Measurements from ENCODE around the gene PARP4.
A peak's percentile ranks its signal among the peaks of the same experiment; 100 is the strongest.
"Not testable (repeated sequence)": the region's sequence is repeated elsewhere in the genome, so short reads cannot be mapped to it uniquely, and the experiment has no call there.

Gene PARP4

DNA sequence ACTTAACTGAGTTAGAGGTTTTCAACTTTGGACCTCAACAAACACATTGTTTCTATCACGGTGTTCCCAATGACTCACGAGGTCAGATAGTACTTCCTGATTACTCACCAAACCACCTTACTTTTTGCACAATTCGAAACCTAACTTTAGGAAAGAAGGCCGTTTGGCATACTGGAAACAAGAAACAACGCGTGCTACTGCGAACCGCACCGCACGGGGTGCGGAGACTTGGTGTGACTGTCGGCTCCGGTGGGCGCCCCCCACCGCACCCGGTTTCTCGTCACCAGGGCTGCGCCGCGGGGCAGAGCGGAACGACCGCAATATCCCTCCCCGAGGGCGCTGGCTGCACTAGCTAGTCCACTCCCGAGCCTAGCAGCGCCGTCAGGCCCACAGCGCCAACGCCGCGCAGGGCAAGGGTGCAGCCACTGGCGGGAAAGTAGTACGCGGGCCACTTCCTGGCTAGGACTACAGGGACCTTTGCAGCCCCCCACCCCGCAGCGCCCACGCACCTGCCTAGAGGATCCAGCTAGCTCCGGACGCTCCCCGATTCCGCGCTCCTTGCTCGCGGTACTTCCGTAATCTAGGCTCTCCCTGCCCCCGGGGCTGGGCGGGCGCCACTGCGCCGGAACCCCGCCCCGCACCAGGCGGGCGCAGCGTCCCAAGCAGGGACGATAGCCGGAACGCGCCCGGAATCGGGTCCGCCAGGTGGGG lies at the start of gene PARP4:
PARP4 (minus strand) TSS at position 582 of the 711 bp plus-strand sequence. CDS start 9,002 bp downstream, outside the sequence.
- peak; percentile 71 for DNase-seq

DNA sequence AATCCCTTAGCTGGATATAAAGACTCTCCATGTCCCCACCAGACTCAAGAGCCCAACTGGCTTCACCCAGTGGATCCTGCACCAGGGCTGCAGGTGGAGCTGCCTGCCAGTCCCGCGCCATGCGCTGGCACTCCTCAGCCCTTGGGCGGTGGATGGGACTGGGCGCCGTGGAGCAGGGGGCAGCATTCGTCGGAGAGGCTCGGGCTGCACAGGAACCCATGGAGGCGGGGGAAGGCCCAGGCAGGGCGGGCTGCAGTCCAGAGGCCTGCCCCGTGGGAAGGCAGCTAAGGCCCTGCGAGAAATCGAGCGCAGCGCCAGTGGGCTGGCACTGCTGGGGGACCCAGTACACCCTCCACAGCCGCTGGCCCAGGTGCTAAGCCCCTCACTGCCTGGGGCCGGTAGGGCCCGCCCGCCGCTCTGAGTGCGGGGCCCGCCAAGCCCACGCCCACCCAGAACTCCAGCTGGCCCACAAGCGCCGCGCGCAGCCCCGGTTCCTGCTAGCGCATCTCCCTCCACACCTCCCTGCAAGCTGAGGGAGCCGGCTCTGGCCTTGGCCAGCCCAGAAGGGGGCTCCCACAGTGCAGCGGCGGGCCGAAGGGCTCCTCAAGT lies 48.1 kb upstream of the PARP4 start:
- DNase-seq, result not testable (repeated sequence)

DNA sequence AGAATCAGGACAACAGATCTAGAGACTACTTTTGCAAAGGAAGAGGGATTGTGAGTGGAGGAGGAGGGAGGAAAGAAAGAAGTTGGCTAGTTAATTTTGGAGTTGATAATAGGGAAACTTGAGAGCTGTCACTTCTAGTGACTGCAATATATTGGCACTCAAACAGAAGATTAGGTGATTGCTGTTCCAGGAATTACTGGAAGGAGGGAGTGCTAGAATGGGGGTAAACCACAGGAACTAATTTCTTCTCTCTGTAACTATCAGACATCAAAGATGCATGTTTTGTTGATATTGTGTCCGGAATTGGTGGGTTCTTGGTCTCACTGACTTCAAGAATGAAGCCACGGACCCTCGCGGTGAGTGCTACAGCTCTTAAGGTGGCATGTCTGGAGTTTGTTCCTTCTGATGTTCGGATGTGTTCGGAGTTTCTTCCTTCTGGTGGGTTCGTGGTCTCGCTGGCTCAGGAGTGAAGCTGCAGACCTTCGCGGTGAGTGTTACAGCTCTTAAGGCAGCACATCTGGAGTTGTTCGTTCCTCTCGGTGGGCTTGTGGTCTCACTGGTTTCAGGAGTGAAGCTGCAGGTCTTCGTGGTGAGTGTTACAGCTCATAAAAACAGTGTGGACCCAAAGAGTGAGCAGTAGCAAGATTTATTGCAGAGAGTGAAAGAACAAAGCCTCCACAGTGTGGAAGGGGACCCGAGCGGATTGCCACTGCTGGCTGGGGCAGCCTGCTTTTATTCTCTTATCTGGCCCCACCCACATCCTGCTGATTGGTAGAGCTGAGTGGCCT lies 47.0 kb upstream of the PARP4 start:
- DNase-seq, result not testable (repeated sequence)

DNA sequence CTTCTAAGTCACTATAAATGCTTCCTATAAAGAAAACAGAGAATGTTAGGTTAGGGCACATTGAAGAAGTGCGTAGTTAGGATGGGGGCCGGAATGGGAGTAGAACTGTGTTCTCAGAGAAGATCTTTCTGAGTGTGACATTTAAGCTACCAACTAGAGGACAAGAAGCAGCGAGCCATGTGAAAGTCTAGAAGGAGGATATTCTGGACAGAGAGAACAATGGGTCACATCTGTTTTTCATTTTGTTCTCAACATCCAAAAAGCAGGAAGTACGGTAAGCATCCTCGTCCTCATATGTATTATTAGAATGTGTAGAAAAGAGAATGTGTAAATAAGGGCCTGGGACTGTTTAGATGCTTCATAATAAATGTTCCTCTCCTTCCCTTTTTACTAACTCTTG lies 44.5 kb upstream of the PARP4 start:
- no peak for DNase-seq

DNA sequence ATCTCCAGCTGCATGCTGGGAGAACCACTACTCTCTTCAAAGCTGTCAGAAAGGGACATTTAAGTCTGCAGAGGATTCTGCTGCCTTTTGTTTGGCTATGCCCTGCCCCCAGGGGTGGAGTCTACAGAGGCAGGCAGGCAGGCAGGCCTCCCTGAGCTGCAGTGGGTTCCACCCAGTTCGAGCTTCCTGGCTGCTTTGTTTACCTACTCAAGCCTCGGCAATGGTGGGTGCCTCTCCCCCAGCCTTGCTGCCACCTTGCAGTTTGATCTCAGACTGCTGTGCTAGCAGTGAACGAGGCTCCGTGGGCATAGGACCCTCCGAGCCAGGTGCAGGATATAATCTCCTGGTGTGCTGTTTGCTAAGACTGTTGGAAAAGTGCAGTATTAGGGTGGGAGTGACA lies 41.3 kb upstream of the PARP4 start:
- DNase-seq, result not testable (repeated sequence)

DNA sequence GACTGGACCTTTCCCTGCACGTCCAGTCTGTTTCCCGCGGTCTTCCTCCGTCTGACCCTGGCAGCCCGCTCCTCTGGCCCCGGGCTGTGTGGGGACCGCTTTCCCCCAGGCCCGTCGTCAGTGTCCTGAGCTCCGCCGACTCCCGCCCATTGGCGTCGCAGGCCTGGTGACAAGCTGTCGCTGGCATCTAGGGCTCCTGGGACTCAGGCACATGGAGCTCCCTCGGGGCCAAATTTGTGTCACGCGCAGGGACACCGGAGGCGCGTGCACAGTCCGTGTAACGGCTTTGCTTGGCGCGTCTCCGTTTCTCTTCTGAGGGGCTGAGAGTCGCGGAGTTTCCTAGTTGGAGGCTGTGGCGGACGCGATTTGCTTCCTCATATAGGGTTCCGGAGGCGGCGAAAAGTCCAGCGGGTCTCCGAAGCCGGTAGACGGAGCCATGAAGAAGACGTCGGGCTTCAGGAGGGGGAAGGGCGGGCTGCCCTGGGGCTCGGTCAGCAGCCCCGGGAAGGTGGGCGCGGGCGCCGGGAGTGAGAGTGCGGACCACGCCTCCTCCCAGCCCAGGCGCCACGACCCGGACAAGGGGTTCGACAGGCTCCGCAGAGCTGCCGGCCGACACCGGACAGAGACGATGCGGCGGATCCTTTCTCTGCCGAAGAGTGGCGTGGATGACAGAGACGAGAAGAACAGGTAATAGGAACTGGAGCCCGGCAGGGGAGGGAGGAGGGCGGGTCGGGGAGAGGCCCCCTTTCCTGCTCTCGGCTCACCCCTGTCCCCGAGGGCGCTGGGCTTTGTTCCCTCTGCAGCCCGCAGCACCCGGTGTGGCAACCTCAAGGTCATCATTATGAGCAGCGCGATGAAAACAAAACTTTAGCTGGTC lies 29.1 kb upstream of the PARP4 start:
- DNase-seq, result not testable (repeated sequence)

DNA sequence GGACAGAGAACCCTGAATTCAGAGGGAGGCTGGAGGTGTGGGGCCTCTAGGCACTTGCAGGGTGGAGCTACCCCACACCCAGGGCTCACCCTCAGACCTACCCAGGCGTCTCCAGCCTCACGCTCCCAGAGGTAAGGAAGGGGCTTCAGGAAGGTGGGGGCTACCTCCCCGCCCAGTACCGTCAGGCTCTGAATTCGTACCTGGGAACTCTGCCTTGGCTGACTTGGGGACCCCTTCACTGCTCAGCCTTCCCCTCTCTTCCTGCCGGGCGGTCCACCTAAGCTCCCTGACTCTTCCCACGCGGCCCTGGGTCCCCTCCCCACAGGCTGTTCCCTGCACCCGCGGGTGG lies 28.5 kb upstream of the PARP4 start:
- no peak for DNase-seq

DNA sequence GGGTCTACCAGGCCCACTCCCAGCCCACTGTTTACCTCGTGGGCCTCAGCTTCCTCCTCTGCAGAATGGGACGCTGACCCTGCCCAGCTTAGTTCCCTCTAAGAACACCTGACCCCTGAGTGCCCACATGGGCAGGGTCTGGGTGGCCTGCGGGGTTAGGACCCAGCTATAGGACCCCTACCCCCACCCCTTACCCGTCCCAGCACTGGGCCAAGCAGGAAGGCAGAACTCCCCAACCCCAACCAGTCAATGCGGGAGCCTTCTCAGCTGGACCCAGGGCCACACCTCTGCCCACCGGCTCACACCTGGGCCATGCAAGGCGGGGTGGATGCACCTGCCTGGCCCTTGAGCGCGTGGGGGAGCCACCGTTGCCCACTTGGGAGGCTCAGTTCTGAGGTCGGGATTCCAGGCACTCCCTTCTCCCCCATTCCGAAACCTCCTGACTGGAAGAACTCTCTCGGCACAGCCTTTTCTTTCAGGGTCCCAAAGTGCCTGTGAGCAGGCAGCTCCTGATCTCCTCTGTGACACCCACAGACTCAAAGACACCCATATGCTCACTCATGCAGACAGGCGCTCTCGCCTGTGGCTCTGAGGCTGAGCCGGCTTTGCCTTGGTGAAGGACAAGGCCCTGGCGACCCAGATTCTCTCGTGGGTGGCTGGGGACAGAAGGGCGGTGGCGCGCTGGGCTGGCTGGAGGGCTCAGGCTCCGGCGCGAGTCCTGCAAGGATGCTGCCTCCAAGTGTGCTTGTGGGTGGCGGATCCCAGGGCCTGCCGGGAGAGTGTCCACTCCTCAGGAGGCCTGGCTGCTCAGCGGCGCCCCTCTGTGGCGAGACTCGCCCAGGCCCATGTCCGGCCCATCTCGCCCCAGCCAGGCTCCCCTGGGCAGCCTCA lies 27.9 kb upstream of the PARP4 start:
- no peak for DNase-seq

DNA sequence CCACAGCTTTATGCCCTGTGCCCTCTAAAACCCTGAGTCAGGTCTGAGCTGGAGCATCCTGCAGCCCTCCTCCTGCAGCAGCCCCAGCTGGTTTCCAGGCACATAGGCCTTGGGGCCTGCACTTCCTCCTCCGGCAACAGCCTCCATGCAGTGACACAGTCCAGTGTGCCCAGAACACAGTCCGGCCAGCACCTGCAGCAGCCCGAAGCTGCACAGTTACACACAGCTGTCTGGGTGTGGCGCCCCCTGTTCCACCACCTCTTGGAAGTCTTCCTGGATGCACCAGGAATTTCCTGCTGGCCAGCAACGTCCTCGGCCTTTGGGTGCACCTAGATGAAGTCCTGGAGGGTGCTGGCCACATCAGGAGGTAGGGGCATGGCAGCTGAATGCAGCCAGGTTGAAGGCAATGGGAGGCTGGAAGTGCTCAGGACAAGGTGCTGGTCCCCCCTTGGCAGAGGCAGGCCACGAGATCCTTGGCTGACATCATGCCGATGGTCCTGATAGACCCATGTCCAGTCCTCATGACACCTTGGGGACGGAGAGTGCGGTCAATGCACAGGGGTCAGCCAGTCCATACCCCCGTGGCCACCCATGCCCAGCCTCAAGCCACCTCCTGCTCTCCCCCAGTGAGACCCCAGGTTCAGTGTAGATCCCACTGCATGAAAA lies 27.1 kb upstream of the PARP4 start:
- no peak for DNase-seq

DNA sequence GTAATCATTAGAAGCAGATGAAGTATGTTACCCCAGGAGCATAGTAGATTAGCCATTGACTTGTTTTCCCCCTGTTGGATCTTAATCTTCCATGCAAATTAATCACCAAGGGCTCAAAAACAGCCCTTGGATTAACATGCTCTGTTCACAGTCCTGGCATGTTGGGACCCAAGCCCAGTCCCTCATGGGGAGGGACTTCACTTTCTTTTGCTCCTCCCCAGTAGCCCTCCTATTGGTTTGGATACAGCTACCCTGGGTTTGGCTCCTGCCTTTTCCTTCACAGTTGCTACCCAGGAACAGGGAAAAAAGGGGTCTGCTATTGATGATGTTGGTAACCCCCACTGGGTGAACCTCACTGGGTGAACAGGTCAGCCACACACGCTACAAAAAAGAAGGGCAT lies 16.9 kb upstream of the PARP4 start:
- DNase-seq, result no peak

DNA sequence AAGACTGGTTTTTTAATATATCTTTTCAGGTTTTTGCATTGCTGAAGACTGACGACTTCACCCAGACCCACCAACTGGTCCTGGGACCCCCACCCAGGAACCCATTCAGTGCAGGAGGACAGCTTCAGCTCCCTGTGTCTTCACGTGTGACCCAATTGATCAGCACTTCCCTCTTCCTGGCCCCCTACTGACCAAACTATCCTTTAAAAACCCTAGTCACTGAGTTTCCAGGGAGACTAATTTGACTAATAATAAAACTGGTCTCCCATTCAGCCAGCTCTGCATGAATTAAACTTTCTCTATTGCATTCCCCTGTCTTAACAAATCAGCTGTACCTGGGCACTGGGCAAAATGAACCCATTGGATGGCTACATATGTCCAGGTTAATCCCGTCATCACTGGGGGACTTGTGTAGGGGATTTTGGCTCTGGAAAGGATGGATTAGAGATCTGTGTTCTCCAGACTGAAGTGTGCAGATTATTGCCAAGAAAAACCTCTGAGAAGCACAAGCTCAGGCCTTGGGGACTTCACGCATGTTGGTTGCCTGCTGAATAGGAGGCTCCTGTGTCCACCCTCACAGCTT lies 16.3 kb upstream of the PARP4 start:
- no peak for DNase-seq

DNA sequence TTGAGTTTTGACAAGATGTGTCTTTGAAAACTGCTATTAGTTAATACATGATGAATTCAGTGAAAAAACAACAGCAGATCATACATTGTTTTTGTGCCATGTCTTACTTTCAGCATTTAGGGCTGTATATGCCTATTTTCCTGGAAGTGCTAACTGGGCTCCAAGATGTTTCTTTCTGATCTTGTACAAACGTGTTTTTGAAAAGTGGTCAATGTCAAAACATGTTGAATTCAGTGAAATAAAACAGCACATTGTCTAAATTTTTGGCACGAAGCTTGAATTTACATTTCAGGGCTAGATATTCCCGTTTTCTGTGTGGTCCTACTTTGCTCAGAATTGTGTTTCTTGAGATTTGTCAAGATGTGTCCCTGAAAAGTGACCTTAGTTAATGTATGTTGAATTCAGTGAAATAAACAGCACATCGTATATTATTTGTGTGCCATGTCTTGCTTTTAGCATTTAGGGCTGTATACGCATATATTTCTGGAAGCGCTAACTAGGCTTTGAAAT lies 14.7 kb upstream of the PARP4 start:
- DNase-seq, result no peak

DNA sequence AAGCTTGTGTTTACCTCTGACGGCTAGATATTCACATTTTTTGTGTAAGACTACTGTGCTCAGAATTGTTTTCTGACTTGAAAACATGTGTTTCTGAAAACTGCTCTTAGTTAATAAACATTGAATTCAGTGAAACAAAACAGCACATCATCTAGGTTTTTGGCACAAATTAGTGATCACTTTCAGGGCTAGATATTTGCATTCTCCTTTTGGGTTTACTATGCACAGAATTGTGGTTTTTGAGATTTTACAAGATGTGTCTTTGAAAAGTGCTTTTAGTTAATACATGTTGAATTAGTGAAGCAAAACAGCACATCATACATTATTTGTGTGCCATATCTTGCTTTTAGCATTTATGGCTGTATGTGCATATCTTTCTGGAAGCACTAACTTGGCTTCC lies 8.2 kb upstream of the PARP4 start:
- DNase-seq, result no peak

DNA sequence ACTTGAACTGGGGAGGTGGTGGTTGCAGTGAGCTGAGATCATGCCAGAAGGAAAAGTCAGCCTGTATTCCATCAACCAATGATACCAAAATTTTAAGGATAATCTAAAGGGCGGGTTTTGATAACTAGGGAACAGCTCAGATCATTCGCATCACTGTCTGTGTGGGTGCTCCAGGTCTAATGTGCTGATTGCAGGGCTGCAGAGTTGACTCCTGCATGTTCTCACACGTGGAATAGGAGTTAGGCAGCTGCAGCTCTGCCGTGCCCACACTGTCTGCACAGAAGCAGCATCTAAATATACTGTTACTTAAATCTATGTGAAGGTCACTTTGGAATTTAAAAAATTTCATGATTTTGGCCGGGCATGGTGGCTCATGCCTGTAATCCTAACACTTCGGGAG lies 4.3 kb upstream of the PARP4 start:
- no peak for DNase-seq

DNA sequence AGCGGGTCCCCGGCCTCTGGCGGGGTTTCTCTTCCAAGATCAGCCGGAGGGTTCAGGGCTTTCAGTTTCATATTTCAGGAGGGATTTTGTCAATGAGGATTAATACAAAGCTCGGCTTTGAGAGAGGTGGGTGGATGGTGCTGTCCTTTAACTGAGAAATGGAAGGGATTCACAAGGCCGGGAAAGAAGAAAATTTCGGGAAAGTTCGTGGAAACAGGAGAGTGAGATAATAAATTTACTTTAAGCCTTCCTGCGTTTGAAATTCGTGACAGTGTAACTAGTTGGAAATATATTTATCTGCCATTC lies 283 bp upstream of the PARP4 start:
- DNase-seq, result no peak

DNA sequence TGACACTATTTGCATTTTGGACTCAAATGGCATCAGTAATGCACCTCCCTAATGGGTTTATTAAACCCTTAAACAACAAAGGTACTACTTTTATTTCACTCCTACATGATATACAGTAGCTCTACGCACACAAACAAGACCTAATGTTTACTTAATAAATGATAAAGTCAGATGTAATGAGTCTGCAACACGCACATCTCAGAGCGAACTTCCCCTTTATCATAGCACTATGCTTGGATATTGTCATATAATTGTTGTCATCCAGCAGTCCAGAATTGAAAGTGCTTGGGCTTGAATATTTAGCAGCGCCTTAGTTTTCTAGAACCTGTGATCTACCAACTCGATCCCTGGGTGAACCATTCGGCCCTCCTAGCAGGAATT lies 772 bp downstream of the PARP4 start:
- DNase-seq, result no peak

DNA sequence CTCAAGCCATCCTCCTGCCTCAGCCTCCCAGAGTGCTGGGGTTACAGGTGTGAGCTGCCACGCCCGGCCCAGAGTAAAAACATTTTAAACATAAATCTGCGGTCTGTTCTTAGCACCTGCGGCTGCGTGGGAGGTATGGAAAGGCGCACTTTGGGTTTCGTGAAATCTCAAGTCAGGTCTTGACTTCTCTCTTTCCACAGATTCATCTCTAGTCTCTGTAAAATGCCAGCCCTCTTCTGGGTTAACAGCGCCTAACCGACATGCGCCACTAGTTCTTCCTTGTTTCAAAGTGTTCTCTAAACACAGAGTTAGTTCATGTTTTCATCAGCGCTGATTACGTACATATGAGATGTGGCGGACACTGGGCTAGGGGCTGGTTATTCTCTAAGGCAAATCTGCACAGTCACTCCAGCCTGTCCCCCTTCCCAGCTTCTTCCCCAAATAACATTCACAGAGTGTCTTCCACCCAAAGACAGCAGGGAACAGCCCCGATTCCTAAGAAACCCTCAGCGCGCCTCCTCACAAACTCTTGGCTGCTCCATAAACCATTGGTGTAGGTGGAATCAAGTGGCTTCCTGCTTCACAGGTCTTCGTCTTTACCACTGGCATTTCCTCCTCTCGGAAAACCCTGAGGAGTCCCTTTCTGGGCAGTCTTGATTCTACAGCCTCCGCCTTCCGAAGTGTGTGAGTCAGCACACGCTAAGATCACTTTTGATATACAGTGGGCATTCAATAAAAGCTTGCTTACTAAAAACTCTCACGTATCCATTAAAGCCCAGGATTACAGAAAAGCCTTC lies 1.4 kb downstream of the PARP4 start:
- peak; percentile 76 for DNase-seq

DNA sequence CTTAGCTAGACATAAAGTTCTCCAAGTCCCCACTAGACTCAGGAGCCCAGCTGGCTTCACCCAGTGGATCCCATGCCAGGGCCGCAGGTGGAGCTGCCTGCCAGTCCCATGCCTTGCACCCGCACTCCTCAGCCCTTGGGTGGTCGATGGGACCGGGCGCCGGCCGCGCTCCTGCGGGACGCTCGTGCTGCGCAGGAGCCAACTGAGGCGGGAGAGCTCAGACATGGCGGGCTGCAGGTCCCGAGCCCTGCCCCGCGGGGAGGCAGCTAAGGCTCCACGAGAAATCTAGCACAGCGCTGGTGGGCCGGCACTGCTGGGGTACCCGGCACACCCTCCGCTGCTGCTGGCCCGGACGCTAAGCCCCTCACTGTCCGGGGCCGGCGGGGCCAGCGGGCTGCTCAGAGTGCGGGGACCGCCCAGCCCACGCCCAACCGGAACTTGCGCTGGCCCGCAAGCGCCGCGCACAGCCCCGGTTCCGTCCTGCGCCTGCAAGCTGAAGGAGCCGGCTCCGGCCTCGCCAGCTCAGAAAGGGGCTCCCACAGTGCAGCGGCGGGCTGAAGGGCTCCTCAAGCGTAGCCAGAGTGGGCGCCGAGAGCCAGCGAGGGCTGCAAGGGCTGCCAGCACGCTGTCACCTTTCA lies 5.8 kb downstream of the PARP4 start:
- DNase-seq, result no peak

DNA sequence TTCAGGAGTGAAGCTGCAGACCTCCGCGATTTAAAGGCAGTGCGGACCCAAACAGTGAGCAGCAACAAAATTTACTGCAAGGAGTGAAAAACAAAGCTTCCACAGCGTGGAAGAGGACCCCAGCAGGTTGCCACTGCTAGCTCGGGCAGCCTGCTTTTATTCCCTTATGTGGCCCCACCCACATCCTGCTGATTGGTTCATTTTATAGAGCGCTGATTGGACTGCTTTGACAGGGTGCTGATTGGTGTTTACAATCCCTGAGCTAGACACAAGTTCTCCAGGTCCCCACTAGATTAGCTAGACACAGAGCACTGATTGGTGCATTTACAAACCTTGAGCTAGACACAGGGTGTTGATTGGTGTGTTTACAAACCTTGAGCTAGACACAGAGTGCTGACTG lies 6.3 kb downstream of the PARP4 start:
- not testable (repeated sequence) for DNase-seq

DNA sequence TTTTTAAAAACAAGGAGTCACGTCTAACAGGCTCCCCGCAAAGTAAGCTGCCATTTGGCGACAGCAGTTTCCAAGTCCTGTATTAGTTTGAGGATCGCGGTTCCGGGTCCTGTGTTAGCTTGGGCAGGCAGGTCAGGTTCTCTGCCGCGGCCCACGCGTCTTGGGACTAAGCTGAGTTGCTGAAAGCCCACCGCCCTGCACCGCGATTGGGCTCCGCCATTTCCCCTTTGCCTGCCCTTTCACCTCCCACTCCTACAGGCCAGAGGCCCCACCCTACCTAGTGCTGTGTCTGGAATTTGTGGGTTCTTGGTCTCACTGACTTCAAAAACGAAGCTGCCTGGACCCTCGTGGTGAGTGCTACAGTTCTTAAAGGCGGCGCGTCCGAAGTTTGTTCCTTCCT lies 6.8 kb downstream of the PARP4 start:
- no peak for DNase-seq

All from activated naive CD4-positive, alpha-beta T cell treated with Interleukin-2 at 50 U/mL for 16 hours (primary cell).